Upper lobe of left lung (tissue), 6 donors: ENCODE results near the gene LRCOL1. TPM values are rescaled to one million over a fixed set of nuclear protein-coding genes. Genes with fewer than 3 reads are reported as not detected.
A peak's percentile ranks its signal among the peaks of the same experiment; 100 is the strongest.

ENCODE experiments used
- ATAC-seq, 2 donors: fragments of 200-7000 bp; cut with Tn5 transposase; one replicate each; pipeline ENCODE4 v1.9.1; 2022; ENCODE audit warnings: mild to moderate bottlenecking in 2 of 2, moderate library complexity in 2 of 2; ENCODE audit not compliant: low FRiP score in 2 of 2
- DNase-seq, 2 donors: peaks; one replicate each; pipeline ENCODE4 v3.0.0-alpha.2; 2019 to 2020
- H3K27ac ChIP-seq, 4 donors: fragments of 200-600 bp; sonication (generic); one replicate each; pipeline ENCODE4 v1.5.1; 2016 to 2019
- H3K27me3 ChIP-seq, 4 donors: fragments of 200-600 bp; sonication (generic); one replicate each; pipeline ENCODE4 v1.5.1; 2017 to 2019
- H3K36me3 ChIP-seq, 4 donors: fragments of 200-600 bp; sonication (generic); one replicate each; pipeline ENCODE4 v1.5.1; 2016 to 2019
- H3K4me1 ChIP-seq, 4 donors: fragments of 200-600 bp; sonication (generic); one replicate each; pipeline ENCODE4 v1.5.1; 2018 to 2019
- H3K4me3 ChIP-seq, 4 donors: fragments of 200-600 bp; sonication (generic); one replicate each; pipeline ENCODE4 v1.5.1; 2017 to 2019; ENCODE audit warnings: mild to moderate bottlenecking in 2 of 4, moderate library complexity in 1 of 4
- H3K9me3 ChIP-seq, 4 donors: fragments of 200-600 bp; sonication (generic); one replicate each; pipeline ENCODE4 v1.5.1; 2018 to 2019
- CTCF ChIP-seq, 6 experiments: fragments of 450-650 bp in 4 of 6; fragments of 200-600 bp in 2 of 6; sonication (generic) in 2 of 6; IDR thresholded peaks; one replicate each; pipeline ENCODE4 v1.5.1; 2016 to 2019; ENCODE audit warnings: antibody characterized with exemption in 6 of 6
- EP300 ChIP-seq, 4 donors: sonication (generic); formaldehyde crosslinking; IDR thresholded peaks; one replicate each; pipeline ENCODE4 v1.5.1; 2017; ENCODE audit warnings: antibody characterized with exemption in 4 of 4, control low read depth in 2 of 4
- POLR2A ChIP-seq, 4 donors: fragments of 450-650 bp; IDR thresholded peaks; one replicate each; pipeline ENCODE4 v1.5.1; 2016 to 2017; ENCODE audit warnings: antibody characterized with exemption in 4 of 4, mild to moderate bottlenecking in 2 of 4
- POLR2AphosphoS5 ChIP-seq, 2 donors: sonication (generic); formaldehyde crosslinking; IDR thresholded peaks; one replicate each; pipeline ENCODE4 v1.5.1; 2017; ENCODE audit warnings: antibody characterized with exemption in 2 of 2
- WGBS, 2 donors: methylation state at CpG; one replicate each; pipeline ENCODE4 v1.1.5; 2017 to 2018; 5-methylcytosine and 5-hydroxymethylcytosine counted together
- total RNA-seq, 6 donors: library from RNA; depleted of rRNA in 4 of 6; stranded (reverse); fragments of >200 nt in 4 of 6; gene quantifications; one replicate each; pipeline versions ENCODE4 v1.1.0 to v1.2.1, GENCODE V29; 2016 to 2021
- donor health status: DM: no; HTN: no; CAD: no; lungs with moderate emphysema.
- donor health status: DM: no; HTN: yes; CAD: no; lungs with severe emphysema.

Gene LRCOL1
- total RNA-seq, 6 donors from 2014 or later, result 0.92 to 3.7 TPM; not detected in 4

- 78 to 84% methylated on average over 29 to 35 of the region's 35 CpGs for WGBS, 2 donors
- no peak for TF ChIP-seq POLR2AphosphoS5 (IDR thresholded peaks at IDR 0.05)
- TF ChIP-seq CTCF (IDR thresholded peaks at IDR 0.05), result no peak
- TF ChIP-seq EP300 (IDR thresholded peaks at IDR 0.05), result no peak
- TF ChIP-seq POLR2A (IDR thresholded peaks at IDR 0.05), result no peak
- H3K9me3 ChIP-seq, result no peaks in the 10 kb centered on the region
- ATAC-seq (no peak), DNase-seq (peak in 1 of 2 donors; percentile 70)
- H3K27me3 ChIP-seq, result no peaks in the 10 kb centered on the region
- no peak overlapping the region for H3K4me3 ChIP-seq
- no peak overlapping the region for H3K27ac ChIP-seq
- H3K36me3 ChIP-seq, result peaks cover 0 to 4% (median 1%) of the 10 kb centered on the region in 4 donors
- peaks cover 21 to 30% (median 24%) of the 10 kb centered on the region in 4 donors for H3K4me1 ChIP-seq
Measured at GRCh38 chr12:132558042-132558856, 52.1 kb downstream of the LRCOL1 start.

- Histone ChIP-seq H3K4me1 (peaks cover 21 to 30% (median 24%) of the 10 kb centered on the region in 4 donors), H3K27ac (no peak overlapping the region), H3K27me3 (no peaks in the 10 kb centered on the region), H3K9me3 (no peaks in the 10 kb centered on the region), H3K4me3 (no peak overlapping the region), H3K36me3 (peaks cover 0 to 12% (median 7%) of the 10 kb centered on the region in 4 donors)
- TF ChIP-seq CTCF (IDR thresholded peaks at IDR 0.05) (no peak), EP300 (IDR thresholded peaks at IDR 0.05) (no peak), POLR2A (IDR thresholded peaks at IDR 0.05) (no peak), POLR2AphosphoS5 (IDR thresholded peaks at IDR 0.05) (no peak)
- 92% methylated on average over 13 to 15 of the region's 19 CpGs for WGBS, 2 donors
- peak in 1 of 2 donors; percentile 58 for DNase-seq
- no peak for ATAC-seq
Measured at GRCh38 chr12:132557291-132558015, 52.9 kb downstream of the LRCOL1 start.

- Histone ChIP-seq H3K9me3 (no peaks in the 10 kb centered on the region), H3K27me3 (no peaks in the 10 kb centered on the region), H3K36me3 (peaks cover 0 to 19% (median 12%) of the 10 kb centered on the region in 4 donors), H3K4me3 (no peak overlapping the region), H3K27ac (no peak overlapping the region), H3K4me1 (peaks cover 21 to 30% (median 24%) of the 10 kb centered on the region in 4 donors)
- WGBS, 2 donors, result 92 to 96% methylated on average over 7 to 14 of the region's 17 CpGs
- DNase-seq (peak in 1 of 2 donors; percentile 67), ATAC-seq (no peak)
- TF ChIP-seq POLR2AphosphoS5 (IDR thresholded peaks at IDR 0.05), result no peak
- no peak for TF ChIP-seq EP300 (IDR thresholded peaks at IDR 0.05)
- TF ChIP-seq POLR2A (IDR thresholded peaks at IDR 0.05), result no peak
- TF ChIP-seq CTCF (IDR thresholded peaks at IDR 0.05), result no peak
Measured at GRCh38 chr12:132556801-132557200, 53.6 kb downstream of the LRCOL1 start.

- TF ChIP-seq POLR2AphosphoS5 (IDR thresholded peaks at IDR 0.05) (no peak), CTCF (IDR thresholded peaks at IDR 0.05) (no peak), POLR2A (IDR thresholded peaks at IDR 0.05) (no peak), EP300 (IDR thresholded peaks at IDR 0.05) (no peak)
- H3K9me3 ChIP-seq, result no peaks in the 10 kb centered on the region
- no peak overlapping the region for H3K4me3 ChIP-seq
- no peaks in the 10 kb centered on the region for H3K27me3 ChIP-seq
- H3K36me3 ChIP-seq, result peaks cover 0 to 22% (median 14%) of the 10 kb centered on the region in 4 donors
- peaks cover 19 to 29% (median 22%) of the 10 kb centered on the region in 4 donors for H3K4me1 ChIP-seq
- no peak overlapping the region for H3K27ac ChIP-seq
- ATAC-seq, result no peak
- WGBS, 2 donors, result 94 to 97% methylated on average over 7 to 16 of the region's 16 CpGs
- DNase-seq, result peak in 1 of 2 donors; percentile 60
Measured at GRCh38 chr12:132556216-132556615, 54.2 kb downstream of the LRCOL1 start.
